ENCODE measurements around the gene DNAAF2. TPM values are rescaled to one million over a fixed set of nuclear protein-coding genes. Genes with fewer than 3 reads are reported as not detected.

The DNAAF2 gene
- polyA plus RNA-seq, 1 of the 3 experiments (the other 2 are of a cell fraction), result 8.9 TPM

DNA sequence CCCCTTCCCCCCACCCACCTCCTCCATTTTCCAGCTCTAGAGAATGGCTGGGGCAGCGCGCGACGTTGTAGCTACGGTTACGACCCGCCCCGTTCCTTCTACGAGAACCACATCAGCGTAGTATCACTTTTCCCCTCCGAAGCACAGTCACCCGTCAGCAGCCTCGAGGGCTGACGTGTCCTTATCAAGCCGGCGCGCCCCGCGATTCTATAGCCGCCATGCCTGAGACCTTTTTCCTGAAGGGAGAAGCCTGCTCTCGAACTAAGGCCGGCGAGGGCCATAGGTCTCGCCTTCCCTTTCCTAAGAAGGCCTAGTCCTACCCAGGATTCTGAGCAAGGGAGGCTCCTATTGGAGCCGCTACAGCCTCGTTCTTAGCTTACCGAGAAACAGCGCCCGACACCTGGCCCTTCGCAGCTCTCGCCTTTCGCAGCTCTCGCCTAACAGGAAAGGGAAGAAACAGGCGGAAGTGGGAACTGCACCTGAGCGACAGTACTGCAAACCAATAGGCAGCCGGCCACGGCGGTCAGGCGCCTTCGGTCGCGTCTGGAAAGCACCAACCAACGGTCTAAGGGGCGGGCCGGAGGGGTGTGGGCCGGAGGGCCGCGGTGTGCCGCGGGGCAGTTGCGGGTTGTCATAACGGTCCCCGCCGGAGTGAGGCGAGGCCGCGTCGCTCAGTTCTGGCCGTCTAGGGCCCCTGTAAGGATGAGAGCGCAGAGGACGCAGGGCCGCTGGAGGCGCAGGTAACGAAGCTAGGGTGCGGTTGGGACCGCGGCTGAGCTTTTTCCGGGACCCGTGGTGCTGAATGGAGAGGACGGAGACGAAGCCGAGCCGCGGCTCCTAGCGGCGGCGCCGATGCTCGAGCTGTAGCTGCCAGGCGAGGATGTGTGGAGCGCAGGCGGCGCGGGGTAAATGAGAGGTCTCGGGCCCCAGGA is 14.6 kb downstream of the DNAAF2 start, which contains the start of the genes MGAT2 and RPL36AL (continued):
- TF ChIP-seq, protein P1, sequence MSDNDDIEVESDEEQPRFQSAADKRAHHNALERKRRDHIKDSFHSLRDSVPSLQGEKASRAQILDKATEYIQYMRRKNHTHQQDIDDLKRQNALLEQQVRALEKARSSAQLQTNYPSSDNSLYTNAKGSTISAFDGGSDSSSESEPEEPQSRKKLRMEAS (IDR thresholded peaks at IDR 0.05; ENCODE audit: low read depth), result peak; percentile 83
- TF ChIP-seq RFX5 (IDR thresholded peaks at IDR 0.05; ENCODE audit: low read length), result no peak
- no peak for TF ChIP-seq SMC3 (IDR thresholded peaks at IDR 0.05; ENCODE audit: low read depth, low read length)
- TF ChIP-seq POLR2AphosphoS5 (IDR thresholded peaks at IDR 0.05; ENCODE audit: low read depth, low read length), result peak; percentile 98
- TF ChIP-seq, protein P2, sequence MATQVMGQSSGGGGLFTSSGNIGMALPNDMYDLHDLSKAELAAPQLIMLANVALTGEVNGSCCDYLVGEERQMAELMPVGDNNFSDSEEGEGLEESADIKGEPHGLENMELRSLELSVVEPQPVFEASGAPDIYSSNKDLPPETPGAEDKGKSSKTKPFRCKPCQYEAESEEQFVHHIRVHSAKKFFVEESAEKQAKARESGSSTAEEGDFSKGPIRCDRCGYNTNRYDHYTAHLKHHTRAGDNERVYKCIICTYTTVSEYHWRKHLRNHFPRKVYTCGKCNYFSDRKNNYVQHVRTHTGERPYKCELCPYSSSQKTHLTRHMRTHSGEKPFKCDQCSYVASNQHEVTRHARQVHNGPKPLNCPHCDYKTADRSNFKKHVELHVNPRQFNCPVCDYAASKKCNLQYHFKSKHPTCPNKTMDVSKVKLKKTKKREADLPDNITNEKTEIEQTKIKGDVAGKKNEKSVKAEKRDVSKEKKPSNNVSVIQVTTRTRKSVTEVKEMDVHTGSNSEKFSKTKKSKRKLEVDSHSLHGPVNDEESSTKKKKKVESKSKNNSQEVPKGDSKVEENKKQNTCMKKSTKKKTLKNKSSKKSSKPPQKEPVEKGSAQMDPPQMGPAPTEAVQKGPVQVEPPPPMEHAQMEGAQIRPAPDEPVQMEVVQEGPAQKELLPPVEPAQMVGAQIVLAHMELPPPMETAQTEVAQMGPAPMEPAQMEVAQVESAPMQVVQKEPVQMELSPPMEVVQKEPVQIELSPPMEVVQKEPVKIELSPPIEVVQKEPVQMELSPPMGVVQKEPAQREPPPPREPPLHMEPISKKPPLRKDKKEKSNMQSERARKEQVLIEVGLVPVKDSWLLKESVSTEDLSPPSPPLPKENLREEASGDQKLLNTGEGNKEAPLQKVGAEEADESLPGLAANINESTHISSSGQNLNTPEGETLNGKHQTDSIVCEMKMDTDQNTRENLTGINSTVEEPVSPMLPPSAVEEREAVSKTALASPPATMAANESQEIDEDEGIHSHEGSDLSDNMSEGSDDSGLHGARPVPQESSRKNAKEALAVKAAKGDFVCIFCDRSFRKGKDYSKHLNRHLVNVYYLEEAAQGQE (IDR thresholded peaks at IDR 0.05; ENCODE audit: low read depth, low read length), result peak; percentile 61
- TF ChIP-seq GABPA (IDR thresholded peaks at IDR 0.05; ENCODE audit: low read depth), result peak; percentile 84
- no peak; the same call in 1 of the 2 replicates for TF ChIP-seq FOSL2 (IDR thresholded peaks at IDR 0.05; ENCODE audit: borderline replicate concordance, low read depth)
- TF ChIP-seq, protein P3, sequence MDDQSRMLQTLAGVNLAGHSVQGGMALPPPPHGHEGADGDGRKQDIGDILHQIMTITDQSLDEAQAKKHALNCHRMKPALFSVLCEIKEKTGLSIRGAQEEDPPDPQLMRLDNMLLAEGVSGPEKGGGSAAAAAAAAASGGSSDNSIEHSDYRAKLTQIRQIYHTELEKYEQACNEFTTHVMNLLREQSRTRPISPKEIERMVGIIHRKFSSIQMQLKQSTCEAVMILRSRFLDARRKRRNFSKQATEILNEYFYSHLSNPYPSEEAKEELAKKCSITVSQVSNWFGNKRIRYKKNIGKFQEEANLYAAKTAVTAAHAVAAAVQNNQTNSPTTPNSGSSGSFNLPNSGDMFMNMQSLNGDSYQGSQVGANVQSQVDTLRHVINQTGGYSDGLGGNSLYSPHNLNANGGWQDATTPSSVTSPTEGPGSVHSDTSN (IDR thresholded peaks at IDR 0.05), result peak; percentile 99
- TF ChIP-seq, protein P4, sequence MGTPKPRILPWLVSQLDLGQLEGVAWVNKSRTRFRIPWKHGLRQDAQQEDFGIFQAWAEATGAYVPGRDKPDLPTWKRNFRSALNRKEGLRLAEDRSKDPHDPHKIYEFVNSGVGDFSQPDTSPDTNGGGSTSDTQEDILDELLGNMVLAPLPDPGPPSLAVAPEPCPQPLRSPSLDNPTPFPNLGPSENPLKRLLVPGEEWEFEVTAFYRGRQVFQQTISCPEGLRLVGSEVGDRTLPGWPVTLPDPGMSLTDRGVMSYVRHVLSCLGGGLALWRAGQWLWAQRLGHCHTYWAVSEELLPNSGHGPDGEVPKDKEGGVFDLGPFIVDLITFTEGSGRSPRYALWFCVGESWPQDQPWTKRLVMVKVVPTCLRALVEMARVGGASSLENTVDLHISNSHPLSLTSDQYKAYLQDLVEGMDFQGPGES (IDR thresholded peaks at IDR 0.05; ENCODE audit: low read depth, low read length), result peak; percentile 71
- TF ChIP-seq, protein P5, sequence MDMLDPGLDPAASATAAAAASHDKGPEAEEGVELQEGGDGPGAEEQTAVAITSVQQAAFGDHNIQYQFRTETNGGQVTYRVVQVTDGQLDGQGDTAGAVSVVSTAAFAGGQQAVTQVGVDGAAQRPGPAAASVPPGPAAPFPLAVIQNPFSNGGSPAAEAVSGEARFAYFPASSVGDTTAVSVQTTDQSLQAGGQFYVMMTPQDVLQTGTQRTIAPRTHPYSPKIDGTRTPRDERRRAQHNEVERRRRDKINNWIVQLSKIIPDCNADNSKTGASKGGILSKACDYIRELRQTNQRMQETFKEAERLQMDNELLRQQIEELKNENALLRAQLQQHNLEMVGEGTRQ (IDR thresholded peaks at IDR 0.05; ENCODE audit: borderline replicate concordance, low read depth, low read length), result peak; percentile 43; the same call in 1 of the 2 replicates
- TF ChIP-seq YY1 (IDR thresholded peaks at IDR 0.05; ENCODE audit: low read depth), result peak; percentile 82
- no peak for TF ChIP-seq RCOR1 (IDR thresholded peaks at IDR 0.05; ENCODE audit: low read length)
- TF ChIP-seq GATA2 (CRISPR knock-in tag; IDR thresholded peaks at IDR 0.05), result no peak
- TF ChIP-seq, protein P6, sequence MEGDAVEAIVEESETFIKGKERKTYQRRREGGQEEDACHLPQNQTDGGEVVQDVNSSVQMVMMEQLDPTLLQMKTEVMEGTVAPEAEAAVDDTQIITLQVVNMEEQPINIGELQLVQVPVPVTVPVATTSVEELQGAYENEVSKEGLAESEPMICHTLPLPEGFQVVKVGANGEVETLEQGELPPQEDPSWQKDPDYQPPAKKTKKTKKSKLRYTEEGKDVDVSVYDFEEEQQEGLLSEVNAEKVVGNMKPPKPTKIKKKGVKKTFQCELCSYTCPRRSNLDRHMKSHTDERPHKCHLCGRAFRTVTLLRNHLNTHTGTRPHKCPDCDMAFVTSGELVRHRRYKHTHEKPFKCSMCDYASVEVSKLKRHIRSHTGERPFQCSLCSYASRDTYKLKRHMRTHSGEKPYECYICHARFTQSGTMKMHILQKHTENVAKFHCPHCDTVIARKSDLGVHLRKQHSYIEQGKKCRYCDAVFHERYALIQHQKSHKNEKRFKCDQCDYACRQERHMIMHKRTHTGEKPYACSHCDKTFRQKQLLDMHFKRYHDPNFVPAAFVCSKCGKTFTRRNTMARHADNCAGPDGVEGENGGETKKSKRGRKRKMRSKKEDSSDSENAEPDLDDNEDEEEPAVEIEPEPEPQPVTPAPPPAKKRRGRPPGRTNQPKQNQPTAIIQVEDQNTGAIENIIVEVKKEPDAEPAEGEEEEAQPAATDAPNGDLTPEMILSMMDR (IDR thresholded peaks at IDR 0.05), result peak; percentile 45
- no peak for TF ChIP-seq TCF12 (IDR thresholded peaks at IDR 0.05)
